ENCODE results near the gene JMJD6.

Gene JMJD6

DNA sequence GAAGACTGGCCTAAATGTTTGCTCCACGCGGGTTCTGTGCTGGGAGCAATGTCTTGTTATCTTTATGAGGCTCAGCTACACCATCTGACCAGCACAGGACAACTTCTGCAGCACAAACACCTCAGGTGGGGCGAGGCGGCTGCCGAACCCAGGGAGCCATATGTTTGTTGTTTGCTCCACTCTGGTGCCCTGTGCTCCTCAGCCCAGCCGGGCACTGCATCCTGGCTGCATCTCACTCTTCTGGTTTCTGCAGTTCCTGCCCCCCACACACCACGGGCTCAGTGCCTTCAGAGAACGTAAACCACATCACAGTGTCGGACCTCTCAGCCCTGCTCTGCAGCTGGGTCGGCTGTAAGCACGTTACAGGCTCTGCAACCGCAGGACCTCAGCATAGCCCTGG lies 48.1 kb downstream of the JMJD6 start:
- Histone ChIP-seq H3K36me3 (ENCODE audit: control insufficient read depth, insufficient read depth, low read length) (no peaks in the 10 kb centered on the region), H3K27me3 (ENCODE audit: control insufficient read depth, insufficient read depth, low read length) (no peaks in the 10 kb centered on the region), H3K4me3 (ENCODE audit: low read depth, low read length) (no peak overlapping the region), H3K9ac (ENCODE audit: low read depth, low read length) (no peak overlapping the region), H3K9me3 (ENCODE audit: control insufficient read depth, insufficient read depth, low read length) (no peaks in the 10 kb centered on the region), H3K4me1 (ENCODE audit: control insufficient read depth, insufficient read depth, low read length) (no peaks in the 10 kb centered on the region)

- Histone ChIP-seq H3K4me1 (ENCODE audit: control insufficient read depth, insufficient read depth, low read length) (peaks cover 3% of the 10 kb centered on the region), H3K36me3 (ENCODE audit: control insufficient read depth, insufficient read depth, low read length) (no peaks in the 10 kb centered on the region), H3K4me3 (ENCODE audit: low read depth, low read length) (no peak overlapping the region), H3K9ac (ENCODE audit: low read depth, low read length) (no peak overlapping the region), H3K9me3 (ENCODE audit: control insufficient read depth, insufficient read depth, low read length) (no peaks in the 10 kb centered on the region), H3K27me3 (ENCODE audit: control insufficient read depth, insufficient read depth, low read length) (no peaks in the 10 kb centered on the region)
Measured at GRCh38 chr17:76677406-76677805, 49.0 kb downstream of the JMJD6 start.

- H3K27me3 ChIP-seq (ENCODE audit: control insufficient read depth, insufficient read depth, low read length): no peaks in the 10 kb centered on the region
- no peaks in the 10 kb centered on the region for H3K36me3 ChIP-seq (ENCODE audit: control insufficient read depth, insufficient read depth, low read length)
- no peak overlapping the region for H3K9ac ChIP-seq (ENCODE audit: low read depth, low read length)
- H3K4me1 ChIP-seq (ENCODE audit: control insufficient read depth, insufficient read depth, low read length): peaks cover 3% of the 10 kb centered on the region
- H3K4me3 ChIP-seq (ENCODE audit: low read depth, low read length): no peak overlapping the region
- no peaks in the 10 kb centered on the region for H3K9me3 ChIP-seq (ENCODE audit: control insufficient read depth, insufficient read depth, low read length)
Measured at GRCh38 chr17:76676629-76677028, 49.8 kb downstream of the JMJD6 start.

- peaks cover 8% of the 10 kb centered on the region for H3K4me1 ChIP-seq (ENCODE audit: control insufficient read depth, insufficient read depth, low read length)
- no peaks in the 10 kb centered on the region for H3K9me3 ChIP-seq (ENCODE audit: control insufficient read depth, insufficient read depth, low read length)
- no peak overlapping the region for H3K4me3 ChIP-seq (ENCODE audit: low read depth, low read length)
- no peak overlapping the region for H3K9ac ChIP-seq (ENCODE audit: low read depth, low read length)
- no peaks in the 10 kb centered on the region for H3K27me3 ChIP-seq (ENCODE audit: control insufficient read depth, insufficient read depth, low read length)
- no peaks in the 10 kb centered on the region for H3K36me3 ChIP-seq (ENCODE audit: control insufficient read depth, insufficient read depth, low read length)
Measured at GRCh38 chr17:76675648-76676047, 50.8 kb downstream of the JMJD6 start.

DNA sequence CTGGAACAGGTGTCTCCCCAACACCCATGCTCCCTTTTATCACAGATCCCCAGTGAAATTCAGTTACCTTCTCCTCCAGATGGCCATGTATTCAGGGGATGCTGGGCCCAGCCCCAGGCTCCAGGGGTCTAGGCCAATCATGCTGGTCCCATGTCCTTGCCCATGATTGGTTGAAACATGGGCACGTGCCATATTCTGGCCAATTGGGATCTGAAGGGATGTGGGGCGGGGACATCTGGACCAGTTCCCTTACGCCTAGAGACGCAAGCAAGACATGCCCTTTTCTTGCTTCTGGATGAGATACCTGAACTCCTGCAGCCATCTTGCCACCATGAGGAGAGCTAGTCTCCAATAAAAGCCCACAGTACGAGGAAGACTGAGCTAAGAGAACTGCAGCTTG lies 51.8 kb downstream of the JMJD6 start:
- H3K4me1 ChIP-seq (ENCODE audit: control insufficient read depth, insufficient read depth, low read length): peaks cover 13% of the 10 kb centered on the region
- no peak overlapping the region for H3K4me3 ChIP-seq (ENCODE audit: low read depth, low read length)
- H3K9ac ChIP-seq (ENCODE audit: low read depth, low read length): no peak overlapping the region
- no peaks in the 10 kb centered on the region for H3K9me3 ChIP-seq (ENCODE audit: control insufficient read depth, insufficient read depth, low read length)
- no peaks in the 10 kb centered on the region for H3K36me3 ChIP-seq (ENCODE audit: control insufficient read depth, insufficient read depth, low read length)
- H3K27me3 ChIP-seq (ENCODE audit: control insufficient read depth, insufficient read depth, low read length): no peaks in the 10 kb centered on the region

DNA sequence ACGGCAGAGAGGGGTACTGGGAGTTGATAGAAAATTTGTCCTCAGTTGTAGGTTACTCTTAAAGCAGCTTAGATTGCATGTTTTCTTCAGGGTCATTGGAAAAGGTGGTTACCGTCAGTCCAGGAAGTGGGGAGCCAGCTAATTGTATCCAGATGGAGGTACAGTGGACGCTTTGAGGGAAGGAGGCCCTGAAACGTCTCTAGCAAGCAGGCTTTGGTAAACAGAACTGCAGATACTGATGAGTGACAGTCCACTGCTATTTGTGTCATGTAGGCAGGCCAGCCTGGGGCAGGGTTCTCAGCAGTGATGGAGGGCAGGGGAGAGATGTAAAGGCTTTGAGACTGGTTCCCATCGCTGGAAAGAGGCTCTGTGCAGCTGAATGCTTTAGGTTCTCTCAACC lies 52.7 kb downstream of the JMJD6 start:
- Histone ChIP-seq H3K4me1 (ENCODE audit: control insufficient read depth, insufficient read depth, low read length) (peaks cover 13% of the 10 kb centered on the region), H3K9ac (ENCODE audit: low read depth, low read length) (no peak overlapping the region), H3K4me3 (ENCODE audit: low read depth, low read length) (no peak overlapping the region), H3K9me3 (ENCODE audit: control insufficient read depth, insufficient read depth, low read length) (no peaks in the 10 kb centered on the region), H3K27me3 (ENCODE audit: control insufficient read depth, insufficient read depth, low read length) (no peaks in the 10 kb centered on the region), H3K36me3 (ENCODE audit: control insufficient read depth, insufficient read depth, low read length) (no peaks in the 10 kb centered on the region)

DNA sequence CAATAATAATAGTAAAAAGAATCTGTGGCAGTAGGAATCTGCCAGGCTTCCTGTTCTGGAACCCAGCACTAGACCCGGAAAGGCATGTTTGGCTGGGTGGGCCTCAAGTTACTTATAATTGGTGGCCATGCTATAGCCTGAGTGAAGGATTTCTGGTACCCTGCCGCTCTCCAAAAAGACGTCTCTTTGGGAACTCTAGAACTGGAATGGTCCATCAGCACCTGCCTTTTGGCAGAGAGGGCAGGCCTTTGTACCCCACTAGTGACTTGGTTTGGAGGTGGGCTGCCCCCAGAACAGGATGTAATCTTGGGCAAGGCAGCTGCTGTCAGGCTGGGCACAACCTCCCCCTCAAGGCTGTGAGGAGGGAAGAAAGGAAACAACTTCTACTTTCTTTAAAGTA lies 53.5 kb downstream of the JMJD6 start:
- Histone ChIP-seq H3K4me3 (ENCODE audit: low read depth, low read length) (no peak overlapping the region), H3K4me1 (ENCODE audit: control insufficient read depth, insufficient read depth, low read length) (peaks cover 13% of the 10 kb centered on the region), H3K36me3 (ENCODE audit: control insufficient read depth, insufficient read depth, low read length) (no peaks in the 10 kb centered on the region), H3K9ac (ENCODE audit: low read depth, low read length) (no peak overlapping the region), H3K27me3 (ENCODE audit: control insufficient read depth, insufficient read depth, low read length) (no peaks in the 10 kb centered on the region), H3K9me3 (ENCODE audit: control insufficient read depth, insufficient read depth, low read length) (no peaks in the 10 kb centered on the region)

GRCh38 chr17:76672270-76672851 lies 54.0 kb downstream of the JMJD6 start:
- H3K4me1 ChIP-seq (ENCODE audit: control insufficient read depth, insufficient read depth, low read length): peaks cover 13% of the 10 kb centered on the region
- peak overlapping the region; percentile 90 for H3K4me3 ChIP-seq (ENCODE audit: low read depth, low read length)
- no peaks in the 10 kb centered on the region for H3K36me3 ChIP-seq (ENCODE audit: control insufficient read depth, insufficient read depth, low read length)
- H3K9ac ChIP-seq (ENCODE audit: low read depth, low read length): peak overlapping the region; percentile 94
- no peaks in the 10 kb centered on the region for H3K27me3 ChIP-seq (ENCODE audit: control insufficient read depth, insufficient read depth, low read length)
- no peaks in the 10 kb centered on the region for H3K9me3 ChIP-seq (ENCODE audit: control insufficient read depth, insufficient read depth, low read length)

GRCh38 chr17:76671912-76672262 lies 54.5 kb downstream of the JMJD6 start:
- no peaks in the 10 kb centered on the region for H3K9me3 ChIP-seq (ENCODE audit: control insufficient read depth, insufficient read depth, low read length)
- no peaks in the 10 kb centered on the region for H3K27me3 ChIP-seq (ENCODE audit: control insufficient read depth, insufficient read depth, low read length)
- no peaks in the 10 kb centered on the region for H3K36me3 ChIP-seq (ENCODE audit: control insufficient read depth, insufficient read depth, low read length)
- H3K9ac ChIP-seq (ENCODE audit: low read depth, low read length): peak overlapping the region; percentile 94
- peaks cover 13% of the 10 kb centered on the region for H3K4me1 ChIP-seq (ENCODE audit: control insufficient read depth, insufficient read depth, low read length)
- H3K4me3 ChIP-seq (ENCODE audit: low read depth, low read length): peak overlapping the region; percentile 90

DNA sequence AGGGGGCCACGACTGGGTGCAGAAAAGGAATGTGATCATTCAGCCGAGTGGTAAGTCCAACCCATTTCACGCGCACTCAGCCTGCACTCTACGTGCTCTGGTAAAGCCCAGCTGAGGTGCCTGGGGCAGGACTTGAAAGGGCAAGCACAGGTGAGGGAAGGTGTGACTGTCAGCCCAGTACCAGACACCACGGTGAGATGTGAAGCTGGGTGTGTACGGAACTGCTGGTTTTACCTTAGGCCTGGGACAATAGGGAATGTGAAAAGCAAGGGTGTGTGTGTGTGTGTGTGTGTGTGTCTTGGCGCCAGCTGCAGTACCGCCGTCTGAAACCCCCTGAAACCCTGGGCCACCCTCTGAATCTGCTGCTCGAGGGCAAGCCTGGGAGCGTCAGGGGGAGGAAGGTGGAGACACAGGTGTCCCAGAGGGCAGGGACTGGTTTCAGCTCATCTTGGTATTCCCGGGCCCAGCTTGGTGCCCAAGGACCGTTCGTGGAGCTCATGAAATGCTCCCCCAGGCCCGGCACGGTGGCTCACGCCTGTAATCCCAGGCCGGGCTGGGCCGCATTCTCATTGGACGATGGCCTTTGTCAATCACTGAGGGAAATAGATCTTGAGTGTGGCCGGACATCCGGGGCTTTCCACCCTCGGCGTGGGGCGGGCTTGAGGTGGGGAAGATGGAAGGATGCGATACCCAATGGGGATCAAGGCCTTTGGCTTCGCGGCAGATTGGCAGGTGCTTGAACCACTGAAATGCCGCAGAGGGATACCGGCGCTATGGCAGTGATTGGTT lies 55.1 kb downstream of the JMJD6 start:
- peak overlapping the region; percentile 90 for H3K4me3 ChIP-seq (ENCODE audit: low read depth, low read length)
- H3K4me1 ChIP-seq (ENCODE audit: control insufficient read depth, insufficient read depth, low read length): peaks cover 13% of the 10 kb centered on the region
- H3K9me3 ChIP-seq (ENCODE audit: control insufficient read depth, insufficient read depth, low read length): no peaks in the 10 kb centered on the region
- peak overlapping the region; percentile 55 for H3K9ac ChIP-seq (ENCODE audit: low read depth, low read length)
- no peaks in the 10 kb centered on the region for H3K27me3 ChIP-seq (ENCODE audit: control insufficient read depth, insufficient read depth, low read length)
- H3K36me3 ChIP-seq (ENCODE audit: control insufficient read depth, insufficient read depth, low read length): no peaks in the 10 kb centered on the region

- Histone ChIP-seq H3K9me3 (ENCODE audit: control insufficient read depth, insufficient read depth, low read length) (no peaks in the 10 kb centered on the region), H3K9ac (ENCODE audit: low read depth, low read length) (peak overlapping the region; percentile 55), H3K27me3 (ENCODE audit: control insufficient read depth, insufficient read depth, low read length) (no peaks in the 10 kb centered on the region), H3K4me1 (ENCODE audit: control insufficient read depth, insufficient read depth, low read length) (peaks cover 13% of the 10 kb centered on the region), H3K36me3 (ENCODE audit: control insufficient read depth, insufficient read depth, low read length) (no peaks in the 10 kb centered on the region), H3K4me3 (ENCODE audit: low read depth, low read length) (peak overlapping the region; percentile 61)
Measured at GRCh38 chr17:76670718-76671122, 55.7 kb downstream of the JMJD6 start.

DNA sequence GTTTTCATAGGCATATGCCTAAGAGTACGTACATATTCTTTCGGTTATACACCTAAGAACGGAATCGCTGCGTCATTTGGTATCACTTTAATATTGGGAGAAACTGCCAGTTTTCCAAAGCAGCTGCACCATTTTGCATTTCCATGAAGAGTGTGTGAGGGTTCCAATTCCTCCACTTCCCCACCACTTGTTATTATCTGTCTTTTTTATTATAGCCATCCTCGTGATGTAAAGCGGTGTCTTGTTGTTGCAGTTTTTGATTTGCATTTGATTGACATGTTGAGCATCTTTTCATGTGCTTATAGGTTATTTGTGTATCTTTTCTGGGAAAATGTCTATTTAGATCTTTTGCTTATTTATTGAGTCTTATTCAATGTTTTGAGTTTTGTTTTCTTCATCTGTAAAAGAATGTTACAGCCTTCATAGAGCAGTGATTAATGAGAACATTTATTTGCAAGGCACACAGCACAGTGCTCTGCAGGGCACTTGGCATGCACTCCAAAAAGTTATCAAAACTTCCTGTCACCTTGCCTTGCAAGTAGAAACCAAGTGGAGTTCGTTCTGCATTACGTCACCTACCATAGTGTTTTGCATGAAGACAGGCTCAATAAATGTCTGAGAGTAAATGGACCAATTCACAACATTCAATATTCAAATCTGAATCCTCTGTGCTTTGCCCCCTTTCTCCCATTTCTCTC lies 56.2 kb downstream of the JMJD6 start:
- Histone ChIP-seq H3K9me3 (ENCODE audit: control insufficient read depth, insufficient read depth, low read length) (no peaks in the 10 kb centered on the region), H3K27me3 (ENCODE audit: control insufficient read depth, insufficient read depth, low read length) (no peaks in the 10 kb centered on the region), H3K9ac (ENCODE audit: low read depth, low read length) (no peak overlapping the region), H3K36me3 (ENCODE audit: control insufficient read depth, insufficient read depth, low read length) (no peaks in the 10 kb centered on the region), H3K4me1 (ENCODE audit: control insufficient read depth, insufficient read depth, low read length) (peaks cover 13% of the 10 kb centered on the region), H3K4me3 (ENCODE audit: low read depth, low read length) (no peak overlapping the region)
